Neural crest cell (in vitro differentiated cells): ENCODE measurements around the gene TMEM40. TPM values are rescaled to one million over a fixed set of nuclear protein-coding genes. Genes with fewer than 3 reads are reported as not detected.

Experiments
- DNase-seq: peaks from one replicate; pipeline ENCODE4 v3.0.0; 2021; ENCODE audit warnings: low read depth, mixed read lengths, low spot score
- H3K27ac Mint-ChIP-seq: one replicate; pipeline ENCODE4 v1.8.0; 2021; ENCODE audit warnings: mild to moderate bottlenecking, mixed read lengths; ENCODE audit not compliant: unreplicated experiment
- H3K27me3 Mint-ChIP-seq: 2 replicates; pipeline ENCODE4 v1.8.0; 2021; ENCODE audit warnings: low read depth, mild to moderate bottlenecking, mixed read lengths
- H3K36me3 Mint-ChIP-seq: 2 replicates; pipeline ENCODE4 v1.8.0; 2021; ENCODE audit warnings: low read depth, mild to moderate bottlenecking, mixed read lengths
- H3K4me1 Mint-ChIP-seq: 2 replicates; pipeline ENCODE4 v1.8.0; 2021; ENCODE audit warnings: mixed read lengths
- H3K4me3 Mint-ChIP-seq: one replicate; pipeline ENCODE4 v1.8.0; 2021; ENCODE audit warnings: mild to moderate bottlenecking, mixed read lengths
- H3K9me3 Mint-ChIP-seq: 2 replicates; pipeline ENCODE4 v1.8.0; 2021; ENCODE audit warnings: mixed read lengths
- CTCF ChIP-seq: fragments of 200-600 bp; sonication (generic); conservative IDR thresholded peaks from 2 replicates; pipeline ENCODE4 v1.5.0; 2021; ENCODE audit warnings: antibody characterized with exemption, mild to moderate bottlenecking
- total RNA-seq: library from RNA; stranded (reverse); gene quantifications from 2 replicates; pipeline ENCODE4 v1.2.1, GENCODE V29; 2021

Gene TMEM40
- total RNA-seq, 1 donor from 2014 or later, result not detected

GRCh38 chr3:12799525-12800440 lies 40.7 kb upstream of the TMEM40 start:
- no peaks in the 10 kb centered on the region for H3K27me3 Mint-ChIP-seq
- H3K27ac Mint-ChIP-seq, result no peak overlapping the region
- no peak for TF ChIP-seq CTCF
- H3K9me3 Mint-ChIP-seq, result no peaks in the 10 kb centered on the region
- peak overlapping the region; percentile 21 for H3K4me3 Mint-ChIP-seq
- peaks cover 23% of the 10 kb centered on the region for H3K4me1 Mint-ChIP-seq
- DNase-seq, result no peak
- H3K36me3 Mint-ChIP-seq, result peaks cover 5% of the 10 kb centered on the region

- Mint-ChIP-seq H3K4me1 (peaks cover 23% of the 10 kb centered on the region), H3K36me3 (no peaks in the 10 kb centered on the region), H3K27me3 (no peaks in the 10 kb centered on the region), H3K9me3 (no peaks in the 10 kb centered on the region), H3K27ac (no peak overlapping the region), H3K4me3 (peak overlapping the region; percentile 82)
- no peak for TF ChIP-seq CTCF
- DNase-seq, result no peak
Observed at GRCh38 chr3:12798559-12799179, 39.6 kb upstream of the TMEM40 start.

GRCh38 chr3:12797892-12798558 lies 39.0 kb upstream of the TMEM40 start:
- peak overlapping the region; percentile 82 for H3K4me3 Mint-ChIP-seq
- no peak for TF ChIP-seq CTCF
- no peaks in the 10 kb centered on the region for H3K36me3 Mint-ChIP-seq
- H3K9me3 Mint-ChIP-seq, result no peaks in the 10 kb centered on the region
- peaks cover 23% of the 10 kb centered on the region for H3K4me1 Mint-ChIP-seq
- DNase-seq, result no peak
- H3K27ac Mint-ChIP-seq, result no peak overlapping the region
- no peaks in the 10 kb centered on the region for H3K27me3 Mint-ChIP-seq

- Mint-ChIP-seq H3K27ac (no peak overlapping the region), H3K27me3 (no peaks in the 10 kb centered on the region), H3K4me1 (peaks cover 23% of the 10 kb centered on the region), H3K36me3 (no peaks in the 10 kb centered on the region), H3K4me3 (peak overlapping the region; percentile 82), H3K9me3 (no peaks in the 10 kb centered on the region)
- no peak for DNase-seq
- no peak for TF ChIP-seq CTCF
Observed at GRCh38 chr3:12797124-12797891, 38.2 kb upstream of the TMEM40 start.
